ENCODE measurements around the gene POU2F2. TPM values are rescaled to one million over a fixed set of nuclear protein-coding genes. Genes with fewer than 3 reads are reported as not detected.
"Not testable (repeated sequence)": the region's sequence is repeated elsewhere in the genome, so short reads cannot be mapped to it uniquely, and the experiment has no call there.

Gene POU2F2
- total RNA-seq, 1 donor from 2014 or later = 0.83 TPM

GRCh38 chr19:42066075-42066754 is 66.0 kb downstream of the POU2F2 start:
- DNase-seq (ENCODE audit: low spot score) = no peak
- ATAC-seq = no peak

GRCh38 chr19:42065511-42065910 is 66.7 kb downstream of the POU2F2 start:
- DNase-seq (ENCODE audit: low spot score) (no peak), ATAC-seq (no peak)

- DNase-seq (ENCODE audit: low spot score) = no peak
- ATAC-seq = no peak
These were observed 67.2 kb downstream of the POU2F2 start for GRCh38 chr19:42065051-42065450.

GRCh38 chr19:42064432-42064831 is 67.8 kb downstream of the POU2F2 start:
- DNase-seq (ENCODE audit: low spot score) (no peak), ATAC-seq (no peak)

- ATAC-seq (no peak), DNase-seq (ENCODE audit: low spot score) (no peak)
These were observed 69.9 kb downstream of the POU2F2 start for GRCh38 chr19:42062381-42062780.

GRCh38 chr19:42060117-42060516 is 72.1 kb downstream of the POU2F2 start:
- ATAC-seq (no peak), DNase-seq (ENCODE audit: low spot score) (no peak)

GRCh38 chr19:42059196-42059595 is 73.0 kb downstream of the POU2F2 start:
- ATAC-seq (no peak), DNase-seq (ENCODE audit: low spot score) (no peak)

- ATAC-seq = no peak
These were observed 74.4 kb downstream of the POU2F2 start for GRCh38 chr19:42057846-42058245.

GRCh38 chr19:42054205-42054604 is 78.0 kb downstream of the POU2F2 start:
- DNase-seq (ENCODE audit: low spot score) (no peak), ATAC-seq (no peak)

More at GRCh38 chr19:42057846-42058245, 74.4 kb downstream of the POU2F2 start:
- no peak for DNase-seq (ENCODE audit: low spot score)

- no peak for ATAC-seq
- DNase-seq (ENCODE audit: low spot score) = no peak
These were observed 79.0 kb downstream of the POU2F2 start for GRCh38 chr19:42053037-42053935.

- DNase-seq (ENCODE audit: low spot score) = no peak
These were observed 79.9 kb downstream of the POU2F2 start for GRCh38 chr19:42052241-42052863.

GRCh38 chr19:42051166-42052115 is 80.8 kb downstream of the POU2F2 start:
- DNase-seq (ENCODE audit: low spot score) (no peak), ATAC-seq (no peak)

More at GRCh38 chr19:42052241-42052863, 79.9 kb downstream of the POU2F2 start:
- ATAC-seq = no peak

GRCh38 chr19:42048992-42049391 is 83.3 kb downstream of the POU2F2 start:
- DNase-seq (ENCODE audit: low spot score) = no peak
- peak; percentile 84 for ATAC-seq

- DNase-seq (ENCODE audit: low spot score) (no peak), ATAC-seq (no peak)
These were observed 86.7 kb downstream of the POU2F2 start for GRCh38 chr19:42045575-42045974.

GRCh38 chr19:42042455-42043170 is 89.6 kb downstream of the POU2F2 start:
- no peak for ATAC-seq
- no peak for DNase-seq (ENCODE audit: low spot score)

GRCh38 chr19:42040491-42040890 is 91.8 kb downstream of the POU2F2 start:
- DNase-seq (ENCODE audit: low spot score); ATAC-seq: not testable (repeated sequence)

- DNase-seq (ENCODE audit: low spot score) (no peak), ATAC-seq (no peak)
These were observed 92.2 kb downstream of the POU2F2 start for GRCh38 chr19:42040031-42040430.

- DNase-seq (ENCODE audit: low spot score) (no peak), ATAC-seq (no peak)
These were observed 93.6 kb downstream of the POU2F2 start for GRCh38 chr19:42038666-42039065.

- DNase-seq (ENCODE audit: low spot score) = no peak
- ATAC-seq = no peak
These were observed 94.6 kb downstream of the POU2F2 start for GRCh38 chr19:42037649-42038048.

Measured in left lobe of liver (tissue), 2 donors.